Occipital lobe (tissue), 2 donors: ENCODE results near the gene PCDH7. TPM values are rescaled to one million over a fixed set of nuclear protein-coding genes. Genes with fewer than 3 reads are reported as not detected.

Experiments used
- DNase-seq: peaks from one replicate; lab custom pipeline; 2025; lab: John Stamatoyannopoulos, UW
- total RNA-seq: library from RNA; depleted of rRNA; stranded (reverse); fragments of >200 nt; gene quantifications from one replicate; pipeline ENCODE4 v1.2.3, GENCODE V29; 2014

The PCDH7 gene
- total RNA-seq, 1 donor from 2014 or later = 115 TPM

DNA sequence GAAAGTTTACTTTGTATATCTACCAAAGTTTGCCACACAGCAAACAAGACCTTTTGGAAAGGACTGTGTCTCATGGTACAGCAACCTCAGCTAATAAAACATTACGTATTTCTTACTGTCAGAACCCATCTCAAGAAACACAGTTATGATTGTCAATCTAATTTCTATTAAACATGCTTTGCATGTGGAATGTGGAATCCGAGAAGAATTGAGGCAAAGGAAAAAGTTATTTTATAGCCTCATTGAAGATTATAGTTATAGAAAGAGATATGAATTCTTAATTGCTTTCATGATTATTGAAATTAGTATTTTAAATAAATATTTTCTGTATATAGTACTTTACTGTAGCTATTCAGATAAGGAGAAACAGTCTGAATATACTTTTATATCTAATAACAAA, 5.4 kb downstream of the PCDH7 start:
- no peak for DNase-seq

DNA sequence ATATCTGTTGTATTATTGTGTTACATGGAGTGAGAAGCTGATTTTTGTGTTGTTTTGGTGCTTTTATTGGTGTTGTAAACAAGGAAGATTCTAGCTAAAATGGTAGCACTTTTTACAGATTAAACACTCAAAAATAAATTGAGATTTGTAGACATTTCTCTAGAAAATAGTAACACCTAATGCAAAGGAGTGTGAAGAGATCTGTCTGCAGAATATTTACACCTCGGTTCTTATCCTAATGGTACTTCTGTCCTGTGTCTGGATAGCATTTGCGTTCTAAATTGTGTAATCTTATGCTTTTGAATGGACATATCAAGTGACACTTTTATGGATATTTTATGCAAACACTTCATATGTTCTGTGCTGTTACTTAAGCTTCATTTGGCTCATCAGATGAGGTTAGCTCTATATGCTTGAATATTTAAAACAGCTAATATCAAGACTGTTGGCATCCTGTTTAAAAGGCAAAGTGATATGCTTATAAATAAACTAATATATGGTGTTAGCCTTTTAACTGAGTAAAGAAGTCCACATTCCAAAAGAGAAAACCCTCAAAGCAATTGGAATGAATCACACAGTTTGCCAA, 6.0 kb downstream of the PCDH7 start:
- DNase-seq = no peak

DNA sequence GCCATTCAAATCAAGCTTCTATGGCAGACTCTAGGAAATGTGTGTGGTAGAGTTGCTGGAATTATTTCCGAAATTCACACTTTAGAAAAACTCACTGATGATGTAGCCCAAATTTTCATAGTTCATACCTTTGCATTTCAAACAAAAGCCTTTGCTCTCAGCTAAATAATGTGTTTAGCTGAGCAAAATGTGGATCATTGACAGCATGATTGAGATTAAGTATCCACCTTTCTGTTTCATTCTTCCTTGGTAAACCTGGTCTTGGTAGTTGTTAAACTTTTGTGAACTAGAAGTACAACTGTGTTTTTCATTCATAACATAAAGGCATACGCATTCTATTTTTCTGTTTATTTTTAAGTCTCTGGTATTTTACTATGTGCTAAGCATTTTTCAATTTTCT, 7.2 kb downstream of the PCDH7 start:
- DNase-seq = no peak

DNA sequence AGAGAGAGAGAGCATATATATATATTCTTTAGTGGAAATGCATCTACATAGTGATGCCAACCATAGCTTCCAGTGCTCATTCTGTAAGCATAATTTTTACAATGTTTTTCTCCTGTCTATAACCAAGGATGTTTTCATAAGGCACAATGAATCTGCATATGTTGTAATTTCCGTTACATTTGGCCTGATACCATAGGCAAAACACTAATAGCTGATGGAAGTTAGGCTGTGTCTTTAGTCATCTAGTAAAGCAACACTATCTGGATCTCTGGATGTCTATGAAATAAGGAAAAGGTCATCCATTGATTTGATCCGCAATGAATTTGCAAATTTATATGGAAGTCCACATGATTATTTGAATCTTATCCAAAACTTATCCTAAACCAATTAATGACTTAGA, 8.1 kb downstream of the PCDH7 start:
- no peak for DNase-seq

DNA sequence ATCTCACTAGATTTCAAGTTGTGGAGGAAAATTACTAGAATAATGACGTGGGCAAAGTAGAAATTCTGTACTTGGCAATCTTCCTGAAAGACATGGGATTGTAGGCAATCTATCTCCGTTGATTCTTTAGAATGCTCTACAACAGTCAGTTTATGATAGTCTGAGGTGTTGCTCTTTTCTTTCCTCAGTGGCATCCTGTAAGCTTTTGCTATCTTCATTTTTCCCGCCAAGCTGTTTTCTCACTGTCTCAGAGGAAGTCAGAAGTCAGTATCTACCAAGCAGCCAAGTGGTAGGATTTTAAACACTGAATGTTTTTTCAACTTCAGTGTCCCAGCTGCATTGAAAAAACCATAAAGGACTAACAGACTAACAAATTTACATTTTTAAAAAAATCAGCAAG, 23.7 kb downstream of the PCDH7 start:
- no peak for DNase-seq

DNA sequence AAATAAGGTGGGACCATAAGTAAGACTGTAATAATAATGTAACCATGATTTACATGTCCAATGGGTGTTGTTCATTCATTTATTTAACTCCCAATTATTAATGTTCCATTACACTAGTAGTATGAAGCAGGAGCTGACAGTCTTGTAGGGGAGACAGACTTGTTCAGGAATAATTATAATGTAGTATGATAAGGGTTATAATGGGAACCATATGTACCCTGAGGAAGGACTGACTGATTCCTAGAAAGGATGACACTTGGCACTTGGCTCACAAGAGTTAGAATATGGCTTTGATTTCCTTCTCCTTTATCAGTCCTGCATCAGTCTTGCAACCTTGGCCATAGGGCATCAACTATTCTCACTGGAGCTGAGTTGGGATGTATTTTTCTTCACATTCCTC, 24.2 kb downstream of the PCDH7 start:
- no peak for DNase-seq

DNA sequence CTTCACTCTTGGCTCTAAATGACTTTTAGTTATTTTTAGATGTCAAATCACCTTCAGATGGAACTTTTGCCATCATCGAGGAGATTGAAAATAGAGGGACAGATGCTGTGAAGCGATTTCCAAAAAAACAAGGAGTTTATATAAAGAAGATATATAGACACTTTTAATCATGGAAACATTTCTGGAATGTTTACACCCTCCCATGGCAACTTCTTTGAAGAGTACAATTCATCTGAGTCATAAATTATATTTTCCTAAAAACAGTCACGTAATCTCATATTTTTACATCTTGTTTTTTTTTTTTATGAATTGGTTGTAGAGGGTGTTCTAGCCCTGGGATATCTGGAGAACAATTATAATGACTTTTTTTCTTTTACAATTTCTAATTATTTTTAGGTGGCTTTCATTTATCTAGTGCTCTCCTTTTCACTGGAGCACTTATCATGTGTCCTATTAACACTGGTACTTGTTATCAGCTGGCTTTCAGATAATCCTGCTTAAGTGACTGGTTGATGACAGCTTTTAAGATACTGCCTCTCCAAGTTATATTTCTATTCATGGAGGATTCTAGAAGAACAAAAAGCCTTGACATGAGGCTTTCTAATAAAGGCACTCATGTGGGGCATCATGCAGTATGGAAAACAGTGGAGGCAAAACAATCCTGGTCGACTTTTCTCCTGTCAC, 24.9 kb downstream of the PCDH7 start:
- no peak for DNase-seq

DNA sequence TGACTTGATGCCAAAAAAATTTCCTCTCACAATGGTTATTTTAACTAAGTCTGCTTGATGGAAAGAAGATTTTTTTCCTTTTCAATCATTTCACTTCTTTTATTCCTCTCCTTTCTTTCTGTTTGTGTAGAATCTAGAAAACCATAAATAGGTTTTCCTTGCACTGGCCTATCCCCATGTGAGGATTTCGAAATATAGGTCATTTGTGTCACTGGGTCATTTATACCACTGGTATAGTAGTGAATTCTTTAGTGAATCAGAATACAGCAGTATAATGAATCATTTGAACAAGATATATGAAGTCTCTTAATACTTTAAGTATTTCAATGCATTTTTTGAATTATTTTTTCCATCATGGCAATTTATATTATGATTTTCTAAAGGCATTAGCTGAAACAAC, 26.6 kb downstream of the PCDH7 start:
- no peak for DNase-seq

DNA sequence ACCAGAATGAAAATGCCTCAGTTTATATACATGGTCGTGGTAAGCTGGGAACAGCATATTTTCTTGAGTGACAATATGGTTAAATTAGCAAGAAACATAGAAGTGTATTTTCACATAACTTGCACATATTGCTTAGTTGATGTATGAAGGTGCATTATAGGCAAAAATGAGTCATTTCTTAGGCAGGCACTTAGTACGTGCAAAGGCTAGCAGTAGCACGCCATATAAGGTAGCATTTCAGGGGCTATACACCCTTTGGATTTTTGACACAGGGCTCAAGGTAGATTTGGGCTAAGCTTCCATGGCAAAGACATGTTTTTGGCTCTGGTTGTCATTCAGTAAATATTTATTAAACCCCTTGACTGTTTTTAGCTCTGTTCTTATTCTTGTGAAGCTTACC, 33.1 kb downstream of the PCDH7 start:
- no peak for DNase-seq

DNA sequence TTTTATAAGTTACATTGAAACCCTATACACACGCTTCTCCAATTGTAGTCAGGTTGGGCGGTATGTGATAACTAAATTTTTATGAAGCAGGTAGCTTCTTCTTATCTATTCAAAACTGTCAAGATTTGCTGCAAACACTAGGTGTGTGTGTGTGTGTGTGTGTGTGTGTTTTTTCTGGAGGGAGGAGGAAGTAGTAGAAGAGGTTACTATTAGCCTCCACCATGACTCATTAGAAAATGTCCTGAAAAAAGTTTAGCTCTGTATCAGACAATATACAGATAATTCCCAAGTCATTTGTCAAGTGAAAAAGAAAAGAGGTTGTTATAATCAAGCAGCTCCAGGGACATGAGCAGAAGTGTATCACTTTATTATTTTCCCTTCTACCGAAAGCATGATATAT, 33.9 kb downstream of the PCDH7 start:
- DNase-seq = no peak

DNA sequence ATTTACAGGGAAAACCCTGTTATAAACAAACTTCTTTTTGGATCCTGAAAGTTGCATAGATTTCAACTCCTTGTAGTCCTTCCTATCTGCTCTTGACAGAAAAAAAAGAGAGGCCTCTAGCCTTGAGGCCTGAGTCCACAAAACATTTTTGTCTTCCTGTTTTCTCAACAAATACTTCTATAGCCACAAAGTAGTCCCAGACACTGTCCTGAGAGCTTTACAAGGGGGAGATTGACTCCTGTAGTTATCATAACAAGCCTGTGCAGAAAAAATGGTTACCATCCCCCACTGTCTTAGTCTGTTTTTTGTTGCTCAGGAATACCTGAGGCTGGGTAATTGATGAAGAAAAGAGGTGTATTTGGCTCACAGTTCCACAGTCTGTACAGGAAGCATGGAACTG, 35.2 kb downstream of the PCDH7 start:
- no peak for DNase-seq

DNA sequence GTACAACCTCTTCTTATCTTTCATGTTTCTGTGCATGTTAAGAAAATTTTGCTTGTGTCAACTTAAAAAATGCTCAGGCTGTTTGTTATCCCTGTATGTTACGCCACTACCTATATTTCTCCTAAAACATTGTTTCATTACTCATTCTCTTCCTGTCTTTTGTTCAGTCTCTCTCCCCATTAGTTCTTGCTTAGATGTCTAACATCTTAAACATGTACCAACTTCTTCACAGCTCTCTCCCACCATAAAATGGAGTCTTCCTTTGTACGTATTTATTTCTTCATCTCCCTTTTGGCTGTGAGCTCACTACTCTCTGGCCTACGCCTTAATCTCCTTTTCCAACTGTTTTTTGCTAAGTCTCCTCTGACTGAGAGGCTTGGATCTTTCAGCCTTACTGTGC, 36.4 kb downstream of the PCDH7 start:
- DNase-seq = no peak

DNA sequence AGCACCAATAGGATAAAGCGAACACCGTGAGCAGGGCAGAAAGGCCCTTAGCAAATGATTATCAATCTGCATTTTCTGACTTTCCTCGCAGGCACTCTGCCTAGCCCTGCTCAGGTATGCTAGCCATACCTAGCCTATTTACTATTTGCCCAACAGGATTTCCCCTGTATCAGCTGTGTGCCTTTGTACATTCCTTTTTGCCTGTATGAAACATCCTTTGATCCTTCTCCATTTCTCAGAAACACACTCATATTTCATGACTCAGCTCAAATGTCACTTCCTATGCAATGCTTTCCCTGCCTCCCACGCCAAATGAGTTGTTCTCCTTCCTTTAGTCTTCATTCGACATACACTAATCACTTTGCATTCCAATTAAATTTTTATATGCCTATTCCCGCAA, 37.2 kb downstream of the PCDH7 start:
- DNase-seq = no peak

DNA sequence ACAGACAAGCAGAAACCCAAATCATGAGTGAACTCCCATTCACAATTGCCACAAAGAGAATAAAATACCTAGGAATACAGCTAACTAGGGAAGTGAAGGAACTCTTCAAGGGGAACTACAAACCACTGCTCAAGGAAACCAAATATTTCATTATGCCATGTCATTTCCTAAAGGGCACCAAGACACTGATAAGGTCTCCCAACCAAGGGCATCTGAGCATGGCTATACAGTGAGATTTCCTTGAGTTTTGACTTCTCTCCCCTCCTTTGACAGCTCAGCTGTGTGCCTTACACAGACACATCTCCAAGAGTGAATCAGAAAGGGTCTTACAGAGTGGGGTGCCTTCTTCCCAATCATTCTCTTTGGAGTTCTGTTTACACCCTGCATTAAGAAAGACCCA, 40.4 kb downstream of the PCDH7 start:
- no peak for DNase-seq

DNA sequence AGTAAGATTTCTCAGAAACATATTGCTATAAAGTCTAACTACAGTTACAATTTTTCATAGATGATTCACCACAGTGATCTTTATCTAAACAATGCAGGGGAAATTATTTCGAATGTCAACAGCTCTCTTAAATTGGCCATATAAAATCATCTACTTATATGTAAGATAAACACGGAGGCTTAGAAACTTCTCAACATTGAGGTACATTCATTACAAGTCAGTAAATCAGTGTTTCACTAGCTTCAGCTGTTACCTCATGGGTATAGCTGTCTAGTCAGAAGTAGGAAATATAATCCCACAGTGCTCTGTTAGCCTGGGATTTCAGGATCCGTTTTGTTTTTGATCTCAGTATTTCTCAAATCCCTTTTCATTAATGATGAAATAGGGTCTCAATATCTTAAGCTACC, 43.2 kb downstream of the PCDH7 start:
- DNase-seq = no peak

DNA sequence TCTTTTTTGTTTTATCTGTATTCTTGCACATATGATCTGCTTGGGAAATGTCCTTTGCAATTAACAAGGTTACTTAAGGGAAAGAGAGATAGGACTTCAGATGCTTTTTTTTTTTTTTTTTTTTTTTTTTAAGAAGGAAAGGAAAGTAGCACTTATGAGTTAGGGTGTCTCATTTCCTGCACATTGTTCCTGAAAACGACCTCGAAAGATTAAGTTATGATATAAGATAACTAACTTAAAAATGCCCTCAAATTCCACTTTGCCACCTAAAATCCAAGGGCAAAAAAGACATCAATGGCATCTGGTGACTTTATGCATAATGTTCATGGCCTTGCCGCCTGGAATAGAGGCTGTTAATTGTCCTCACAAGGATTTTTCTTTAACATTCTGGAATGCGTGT, 44.9 kb downstream of the PCDH7 start:
- no peak for DNase-seq

DNA sequence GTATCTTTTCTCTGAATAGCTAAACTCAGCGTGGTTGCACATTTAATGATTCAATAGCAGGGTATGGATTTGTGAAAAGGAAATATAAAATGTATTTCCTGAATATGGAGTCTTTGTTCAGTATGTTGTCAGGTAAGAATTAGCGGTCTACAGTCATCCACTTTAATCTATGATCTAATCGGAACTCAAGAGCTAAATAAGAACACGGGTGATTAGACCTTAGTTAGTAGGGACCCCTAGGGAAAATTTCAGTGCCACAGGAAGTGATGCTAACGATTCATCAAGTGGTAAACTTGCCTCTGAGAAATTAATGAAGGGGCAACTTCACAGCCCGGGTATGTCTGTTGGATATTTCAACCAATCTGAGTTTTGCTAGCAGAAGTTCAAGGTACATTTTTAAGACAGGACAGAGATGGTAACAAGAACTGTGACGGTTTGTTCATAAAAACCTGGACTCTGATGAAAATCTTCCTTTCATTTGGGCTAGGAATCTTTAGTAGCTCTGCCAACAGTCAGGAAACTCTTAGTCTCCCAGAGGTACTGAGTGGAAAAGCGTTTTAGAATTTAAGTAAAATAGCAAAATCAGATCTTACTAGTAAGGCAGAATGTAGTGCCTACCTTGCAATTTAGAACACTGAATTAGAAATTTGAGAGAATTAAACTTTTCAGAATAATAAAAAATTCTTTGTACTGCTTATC, 47.1 kb downstream of the PCDH7 start:
- DNase-seq = no peak

DNA sequence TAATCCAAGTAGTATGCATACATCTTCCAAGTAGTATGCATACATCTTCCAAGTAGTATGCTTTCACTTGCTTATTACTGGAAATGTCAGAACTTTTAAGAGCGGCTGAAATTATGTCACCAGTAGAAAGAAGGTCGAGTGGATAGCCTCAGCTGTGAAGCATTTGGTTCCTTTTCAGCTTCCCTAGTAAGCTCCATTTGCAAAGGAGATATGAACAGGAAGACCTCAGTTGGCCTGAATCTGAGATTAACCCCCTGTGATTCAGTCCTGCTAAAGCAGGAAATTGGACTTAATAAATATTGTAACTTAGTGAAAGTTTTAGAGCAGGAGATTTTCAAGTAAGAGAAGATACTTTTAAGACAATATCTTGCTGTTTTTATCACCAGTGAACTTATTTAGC, 48.1 kb downstream of the PCDH7 start:
- DNase-seq = no peak

DNA sequence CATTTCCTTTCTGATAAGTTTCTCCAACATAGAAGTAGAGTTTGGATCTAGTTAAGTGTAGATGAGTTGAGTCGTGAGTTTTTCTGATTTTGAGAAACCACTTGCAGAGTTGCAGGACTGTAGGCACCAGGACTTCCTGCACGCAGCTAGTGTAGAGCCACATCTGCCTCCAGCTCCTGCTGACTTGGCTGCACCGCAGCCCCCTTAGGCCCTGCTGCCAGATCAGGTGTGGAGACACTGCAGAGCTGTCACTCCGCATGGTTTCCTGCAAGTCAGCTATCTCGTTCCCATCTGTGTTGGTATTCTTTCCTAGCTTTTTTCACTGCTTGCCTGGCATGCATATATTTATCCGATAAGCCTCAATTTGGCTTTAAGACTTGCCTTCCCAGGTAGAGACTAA, 48.9 kb downstream of the PCDH7 start:
- no peak for DNase-seq

DNA sequence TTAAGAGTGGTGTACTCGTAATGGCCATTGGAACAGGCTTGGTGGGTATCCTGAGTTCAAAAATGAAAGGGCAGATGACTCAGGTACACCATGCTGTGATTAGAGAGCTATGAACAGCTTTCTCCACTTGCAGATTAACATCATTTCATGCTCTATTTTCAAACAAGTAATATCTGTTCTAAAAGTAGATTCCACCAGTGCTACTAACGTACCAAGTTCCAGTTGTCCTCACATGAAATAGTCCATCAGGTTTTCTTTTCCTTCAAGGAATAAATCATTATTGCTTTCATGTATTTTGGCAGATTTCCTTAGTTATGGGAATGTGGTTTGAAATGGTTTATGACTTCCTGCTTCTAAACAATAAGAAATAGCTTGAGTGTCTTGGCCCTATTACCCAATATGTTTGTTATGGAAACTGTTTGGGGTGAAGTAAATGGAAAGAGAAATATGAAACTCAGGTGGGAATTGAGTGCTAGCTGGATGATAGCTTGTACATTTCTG, 49.9 kb downstream of the PCDH7 start:
- DNase-seq = no peak

DNA sequence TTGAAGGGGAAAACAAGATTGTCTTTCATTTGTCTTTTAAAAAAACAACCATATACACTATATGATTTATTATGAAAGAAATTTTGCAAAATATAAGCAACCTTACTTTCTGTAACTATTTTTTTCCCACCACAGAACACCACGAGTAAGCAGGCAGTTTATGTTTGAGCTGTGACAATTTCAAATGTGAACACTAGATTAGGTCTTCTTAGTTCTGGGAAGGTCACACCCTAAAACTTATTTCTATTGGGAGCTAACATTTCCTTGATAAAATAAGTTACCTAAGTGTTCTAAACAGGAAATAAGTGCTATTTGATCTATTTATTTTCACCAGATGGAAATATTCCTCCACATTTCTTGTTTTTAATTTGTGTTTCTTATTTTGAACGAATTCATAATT, 50.6 kb downstream of the PCDH7 start:
- no peak for DNase-seq

DNA sequence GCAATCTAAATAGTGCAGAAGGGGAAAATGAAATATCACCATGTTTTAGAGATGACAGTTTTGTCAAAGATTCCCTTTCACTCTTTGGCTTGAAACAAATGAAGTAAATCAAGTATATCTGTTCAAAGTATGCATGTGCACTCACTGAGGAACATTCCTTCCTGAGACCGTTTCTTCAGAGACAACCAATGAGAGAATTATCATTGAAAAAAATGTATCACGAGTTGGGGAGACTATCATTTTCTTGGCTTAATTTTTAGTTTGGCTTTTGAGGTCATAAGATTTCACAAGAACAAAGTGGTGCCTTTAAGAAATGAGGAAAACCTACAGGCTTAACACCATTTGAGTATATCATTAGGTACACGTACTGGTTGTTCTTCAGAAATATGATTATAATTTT, 56.3 kb downstream of the PCDH7 start:
- DNase-seq = no peak

DNA sequence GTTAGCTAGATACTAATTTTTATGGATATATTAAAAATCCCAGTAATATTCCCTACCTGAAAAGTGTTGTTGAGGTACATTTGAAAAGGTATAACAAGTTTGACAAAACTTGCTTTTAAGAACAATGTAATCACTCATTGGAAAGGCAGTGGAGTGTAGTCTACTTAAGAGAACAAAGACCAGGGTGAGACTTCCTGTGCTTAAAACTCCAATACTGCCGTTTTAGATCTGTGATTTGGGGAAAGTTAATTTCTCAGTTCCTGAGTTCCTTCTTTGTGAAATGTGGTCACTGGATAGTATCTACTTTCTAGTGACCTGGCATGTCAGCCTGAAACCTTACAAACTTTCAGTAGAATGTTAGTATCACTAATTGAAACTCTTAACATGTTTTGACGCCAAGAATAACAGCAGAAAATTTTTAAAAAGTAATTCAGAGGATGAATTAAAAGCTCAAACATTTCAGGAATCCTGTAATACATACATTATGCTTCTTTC, 56.8 kb downstream of the PCDH7 start:
- no peak for DNase-seq
